RWPE1 (cell line): ENCODE measurements around the gene FNDC11.

Experiments
- CTCF ChIA-PET: fragments of 350-600 bp; sonication (Branson Sonifier 250); formaldehyde crosslinking; extraction: SDS; loops from one replicate; lab custom pipeline; 2021; lab: Yijun Ruan, JAX
- POLR2A ChIA-PET: fragments of 400-600 bp; formaldehyde crosslinking; extraction: SDS; loops from one replicate; lab custom pipeline; 2020; ENCODE audit warnings: antibody characterized with exemption; ENCODE audit not compliant: low non-redundant PET; lab: Yijun Ruan, JAX
- DNase-seq: peaks from one replicate; pipeline ENCODE4 v3.0.0; 2012; ENCODE audit warnings: low spot score
- H3K27ac ChIP-seq: fragments of 450-650 bp; 2 replicates; pipeline ENCODE4 v1.5.1; 2017
- CTCF ChIP-seq: fragments of 450-650 bp; conservative IDR thresholded peaks from 2 replicates; pipeline ENCODE4 v1.5.1; 2017; ENCODE audit warnings: low read depth, mild to moderate bottlenecking

Gene FNDC11

DNA sequence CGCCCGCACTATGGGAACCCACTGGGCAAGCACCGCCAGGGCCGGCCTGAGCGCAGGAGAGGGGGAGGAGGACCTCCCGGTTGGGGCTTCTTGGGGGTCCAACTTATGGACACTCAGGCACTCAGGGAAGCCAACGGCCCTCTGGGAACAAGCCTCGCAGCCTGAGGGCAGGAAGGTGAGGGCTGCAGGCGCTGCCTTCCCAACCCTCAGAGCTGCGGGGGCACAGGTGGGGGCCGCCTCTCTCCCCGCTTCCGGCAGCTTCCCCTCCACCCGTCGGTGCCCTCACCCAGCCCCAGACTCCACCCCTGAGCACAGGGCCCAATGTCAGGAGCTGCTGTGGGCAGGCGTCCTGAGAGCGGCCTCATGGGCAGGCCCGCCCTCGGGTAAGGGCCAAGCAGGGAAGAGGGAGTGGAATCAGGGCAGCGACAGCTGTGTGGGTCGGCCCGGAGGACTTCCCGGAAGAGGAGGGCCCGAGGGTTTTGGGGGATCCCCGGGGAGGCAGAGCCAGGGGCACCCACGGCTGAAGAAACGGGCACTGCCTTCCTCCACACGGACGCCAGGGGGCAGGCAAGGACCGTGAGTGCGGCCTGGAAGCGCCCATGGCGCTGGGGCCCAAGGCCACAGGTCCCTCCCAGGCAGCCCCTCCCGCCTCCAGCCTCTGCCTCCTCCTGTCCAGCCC, 16.3 kb upstream of the FNDC11 start:
- ChIA-PET CTCF (interaction anchor here (0.5 to 4.1 kb wide), 56 partner anchors 9 to 1134 kb away, joined by 3 to 18 read pairs (median 4); partner anchors contain the start of genes HELZ2, PPDPF, RGS19 and RTEL1), POLR2A (interaction anchor here (0.6 to 1.7 kb wide), 12 partner anchors 12 to 443 kb away, joined by 3 to 8 read pairs (median 3); partner anchors contain the start of genes GMEB2, HELZ2 and PPDPF)
- peak overlapping the region; percentile 96 for H3K27ac ChIP-seq
- TF ChIP-seq CTCF, result peak; percentile 99
- peak; percentile 100 for DNase-seq

- TF ChIP-seq CTCF, result peak; percentile 79
- POLR2A ChIA-PET, result interaction anchor here (0.6 to 1.7 kb wide), 16 partner anchors 9 to 442 kb away, joined by 3 to 8 read pairs (median 3); partner anchors contain the start of genes GMEB2, HELZ2 and PPDPF
- CTCF ChIA-PET, result interaction anchor here (0.5 to 4.1 kb wide), 45 partner anchors 8 to 1135 kb away, joined by 3 to 18 read pairs (median 4); partner anchors contain the start of genes HELZ2, PPDPF, RGS19 and RTEL1
- peak; percentile 89 for DNase-seq
- H3K27ac ChIP-seq, result peak overlapping the region; percentile 96
These were observed 15.5 kb upstream of the FNDC11 start for GRCh38 chr20:63538204-63539091.

GRCh38 chr20:63539092-63539430, 14.9 kb upstream of the FNDC11 start:
- ChIA-PET POLR2A (interaction anchor here (0.6 to 1.7 kb wide), 8 partner anchors 13 to 372 kb away, joined by 3 to 8 read pairs (median 4); partner anchors contain the start of gene GMEB2), CTCF (interaction anchor here (0.6 to 2.7 kb wide), 12 partner anchors 8 to 141 kb away, joined by 3 to 13 read pairs (median 4); no protein-coding TSS in a partner anchor)
- peak overlapping the region; percentile 96 for H3K27ac ChIP-seq
- DNase-seq, result no peak
- no peak for TF ChIP-seq CTCF

DNA sequence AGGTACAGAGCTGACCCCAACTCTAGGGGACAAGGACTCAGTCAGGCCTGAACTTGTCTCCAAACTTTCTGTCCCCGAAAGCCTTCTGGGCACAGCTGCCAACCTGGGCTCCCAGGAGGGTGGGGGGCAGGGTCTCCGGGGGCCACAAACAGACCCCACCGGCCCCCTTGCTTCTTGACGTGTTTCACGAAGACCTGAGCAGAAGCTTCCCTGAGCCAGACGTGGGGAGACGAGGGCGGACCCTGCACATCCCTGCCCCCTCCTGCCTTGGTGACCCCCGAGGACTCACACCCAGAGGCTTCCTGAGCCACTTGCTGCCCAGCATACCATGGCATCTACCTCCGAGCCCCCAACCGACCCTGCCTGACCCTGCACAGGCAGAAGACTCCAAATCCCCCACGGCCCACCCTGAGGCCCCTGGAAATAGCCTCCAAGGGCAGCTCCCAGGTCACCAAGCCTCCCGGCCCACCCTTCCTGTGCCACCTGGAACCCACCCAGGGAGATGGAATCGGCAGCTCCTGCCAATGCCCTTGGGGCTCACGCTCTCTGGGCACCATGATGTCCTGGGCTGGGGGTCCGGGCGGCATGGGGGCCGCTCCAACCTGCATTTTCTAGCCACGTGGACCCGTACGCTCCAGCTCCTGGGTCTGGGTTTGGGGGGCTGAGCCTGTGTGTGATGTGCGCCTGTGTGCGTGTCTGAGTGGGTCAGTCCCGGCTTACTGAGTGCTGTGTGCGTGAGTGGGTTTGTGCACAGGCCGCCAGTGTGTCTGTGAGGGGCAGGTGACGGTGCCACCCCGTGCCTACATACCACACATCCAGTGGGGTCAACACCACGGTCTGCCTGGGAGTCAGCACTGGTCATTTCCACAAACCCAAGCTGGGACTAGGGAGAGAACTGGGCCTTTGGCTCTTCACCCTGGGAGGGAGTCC, 14.3 kb upstream of the FNDC11 start:
- peak overlapping the region; percentile 96 for H3K27ac ChIP-seq
- no peak for DNase-seq
- ChIA-PET POLR2A (interaction anchor here (0.8 to 1.2 kb wide), 5 partner anchors 12 to 371 kb away, joined by 3 to 4 read pairs (median 3); partner anchors contain the start of gene GMEB2), CTCF (interaction anchor here (0.7 to 2.7 kb wide), 4 partner anchors 18 to 158 kb away, joined by 3 to 13 read pairs (median 4); no protein-coding TSS in a partner anchor)
- TF ChIP-seq CTCF, result no peak

DNA sequence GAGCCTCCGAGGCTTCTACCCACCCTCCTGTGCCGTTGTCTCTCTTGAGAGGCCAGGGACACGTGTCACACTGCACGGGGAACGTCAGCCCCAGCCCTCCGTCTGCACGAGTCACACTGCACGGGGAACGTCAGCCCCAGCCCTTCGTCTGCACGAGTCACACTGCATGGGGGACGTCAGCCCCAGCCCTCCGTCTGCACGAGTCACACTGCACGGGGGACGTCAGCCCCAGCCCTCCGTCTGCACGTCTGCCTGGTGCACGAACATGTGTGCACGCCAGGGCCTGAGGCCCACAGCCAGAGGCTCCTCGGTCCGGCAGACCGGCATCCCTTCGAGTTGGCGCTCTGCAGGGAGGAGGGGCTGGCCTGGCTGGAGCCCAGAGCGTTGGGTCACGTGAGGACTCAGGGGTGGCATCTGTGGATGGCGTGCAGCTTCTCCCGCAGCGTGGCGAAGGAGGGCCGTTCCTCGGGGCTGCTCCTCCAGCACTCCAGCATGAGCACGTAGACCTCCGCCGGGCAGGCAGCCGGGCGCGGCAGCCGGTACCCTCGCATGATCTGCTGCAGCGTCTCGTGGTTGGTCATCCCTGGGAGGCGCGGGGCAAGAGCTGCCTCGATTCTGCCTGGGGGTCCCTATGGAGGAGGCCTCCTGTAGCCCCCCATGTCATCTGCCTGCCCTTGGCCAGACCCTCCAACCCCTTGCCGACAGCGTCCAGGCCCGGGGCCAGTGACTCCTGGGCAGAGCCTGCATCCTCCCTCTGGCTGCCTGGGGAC, 13.4 kb upstream of the FNDC11 start:
- no peak for DNase-seq
- TF ChIP-seq CTCF, result no peak
- CTCF ChIA-PET, result interaction anchor here (0.8 to 1.1 kb wide), 4 partner anchors 20 to 159 kb away, joined by 3 to 4 read pairs (median 4); no protein-coding TSS in a partner anchor
- H3K27ac ChIP-seq, result peak overlapping the region; percentile 20; the same call in 1 of the 2 replicates
- POLR2A ChIA-PET, result interaction anchor here (1.7 kb wide), 1 partner anchor 15 kb away, joined by 4 read pairs; no protein-coding TSS in a partner anchor
